Measurements from ENCODE around the gene DPM3.

DNA sequence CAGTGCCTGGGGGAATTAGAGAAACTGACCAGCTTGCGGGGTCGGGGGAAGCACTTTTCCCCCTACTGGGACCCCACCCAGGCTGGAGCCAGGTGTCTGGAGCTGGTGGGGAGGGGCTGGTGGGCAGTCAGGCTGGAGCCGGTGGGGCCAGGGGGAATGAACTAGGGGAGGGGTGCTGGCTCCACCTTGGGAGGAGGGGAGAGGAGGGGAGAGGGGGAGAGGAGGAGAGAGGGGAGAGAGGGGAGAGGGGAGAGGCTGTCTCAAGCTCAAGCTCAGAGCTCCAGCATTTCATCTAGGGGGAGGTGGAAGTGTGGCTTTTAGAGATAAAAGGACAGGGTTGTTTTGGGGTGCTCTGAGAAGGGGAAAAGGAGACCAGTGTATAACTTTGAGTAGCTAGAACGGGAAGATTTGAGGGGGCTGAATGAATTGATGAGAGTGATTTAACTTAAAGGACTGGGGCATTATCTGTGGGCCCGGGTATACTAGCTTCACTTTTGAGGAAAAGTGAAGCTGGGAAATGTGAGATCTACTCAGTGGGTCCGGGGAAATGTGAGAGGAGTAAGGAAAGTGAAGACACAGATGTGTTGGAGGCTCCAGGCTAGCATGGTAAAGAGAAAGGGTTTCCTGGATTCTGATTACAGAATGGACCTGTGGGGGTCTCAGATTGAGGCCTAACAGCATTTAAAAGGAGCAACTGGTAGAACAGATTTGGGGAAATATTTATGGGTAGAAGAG, 9.9 kb downstream of the DPM3 start:
- TF ChIP-seq POLR2A (IDR thresholded peaks at IDR 0.05), result no peak
- TF ChIP-seq, protein P1, sequence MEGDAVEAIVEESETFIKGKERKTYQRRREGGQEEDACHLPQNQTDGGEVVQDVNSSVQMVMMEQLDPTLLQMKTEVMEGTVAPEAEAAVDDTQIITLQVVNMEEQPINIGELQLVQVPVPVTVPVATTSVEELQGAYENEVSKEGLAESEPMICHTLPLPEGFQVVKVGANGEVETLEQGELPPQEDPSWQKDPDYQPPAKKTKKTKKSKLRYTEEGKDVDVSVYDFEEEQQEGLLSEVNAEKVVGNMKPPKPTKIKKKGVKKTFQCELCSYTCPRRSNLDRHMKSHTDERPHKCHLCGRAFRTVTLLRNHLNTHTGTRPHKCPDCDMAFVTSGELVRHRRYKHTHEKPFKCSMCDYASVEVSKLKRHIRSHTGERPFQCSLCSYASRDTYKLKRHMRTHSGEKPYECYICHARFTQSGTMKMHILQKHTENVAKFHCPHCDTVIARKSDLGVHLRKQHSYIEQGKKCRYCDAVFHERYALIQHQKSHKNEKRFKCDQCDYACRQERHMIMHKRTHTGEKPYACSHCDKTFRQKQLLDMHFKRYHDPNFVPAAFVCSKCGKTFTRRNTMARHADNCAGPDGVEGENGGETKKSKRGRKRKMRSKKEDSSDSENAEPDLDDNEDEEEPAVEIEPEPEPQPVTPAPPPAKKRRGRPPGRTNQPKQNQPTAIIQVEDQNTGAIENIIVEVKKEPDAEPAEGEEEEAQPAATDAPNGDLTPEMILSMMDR (IDR thresholded peaks at IDR 0.05), result no peak
